Measurements from ENCODE around the gene SELENOW.

SELENOW gene

GRCh38 chr19:47805313-47805712, 26.8 kb downstream of the SELENOW start:
- Histone ChIP-seq H3K4me1 (ENCODE audit: insufficient read depth, low read length, poor library complexity, severe bottlenecking) (no peaks in the 10 kb centered on the region), H3F3A (ENCODE audit: low read depth) (no peaks in the 10 kb centered on the region), H3K9ac (ENCODE audit: low read depth, low read length, poor library complexity, severe bottlenecking) (no peak overlapping the region), H3K36me3 (ENCODE audit: insufficient read depth, low read length) (no peaks in the 10 kb centered on the region), H3K4me2 (ENCODE audit: low read depth, low read length, poor library complexity, severe bottlenecking) (no peak overlapping the region), H2AFZ (ENCODE audit: low read length) (no peak overlapping the region), H3K27me3 (ENCODE audit: insufficient read depth, low read length, poor library complexity, severe bottlenecking) (no peaks in the 10 kb centered on the region), H3K9me2 (replicated peaks; ENCODE audit: low read depth, low read length) (no peaks in the 10 kb centered on the region), H3K4me3 (ENCODE audit: low read length, poor library complexity, severe bottlenecking) (no peak overlapping the region), H4K20me1 (ENCODE audit: insufficient read depth, low read length, poor library complexity, severe bottlenecking) (no peaks in the 10 kb centered on the region), H3K79me2 (ENCODE audit: insufficient read depth, low read length) (no peaks in the 10 kb centered on the region), H3K9me3 (ENCODE audit: insufficient read depth, low read depth, low read length) (no peaks in the 10 kb centered on the region)
- TF ChIP-seq CTCF (conservative IDR thresholded peaks at IDR 0.05; ENCODE audit: low read length), result no peak
- TF ChIP-seq EZH2phosphoT487 (IDR thresholded peaks at IDR 0.05; ENCODE audit: borderline replicate concordance), result no peak

GRCh38 chr19:47806435-47806834, 27.9 kb downstream of the SELENOW start:
- H3K9ac ChIP-seq (ENCODE audit: low read depth, low read length, poor library complexity, severe bottlenecking), result no peak overlapping the region
- no peak overlapping the region for H3K4me2 ChIP-seq (ENCODE audit: low read depth, low read length, poor library complexity, severe bottlenecking)
- no peak for TF ChIP-seq EZH2phosphoT487 (IDR thresholded peaks at IDR 0.05; ENCODE audit: borderline replicate concordance)
- TF ChIP-seq CTCF (conservative IDR thresholded peaks at IDR 0.05; ENCODE audit: low read length), result no peak
- no peaks in the 10 kb centered on the region for H3K9me3 ChIP-seq (ENCODE audit: insufficient read depth, low read depth, low read length)
- no peaks in the 10 kb centered on the region for H3K4me1 ChIP-seq (ENCODE audit: insufficient read depth, low read length, poor library complexity, severe bottlenecking)
- no peaks in the 10 kb centered on the region for H3K36me3 ChIP-seq (ENCODE audit: insufficient read depth, low read length)
- no peaks in the 10 kb centered on the region for H3K79me2 ChIP-seq (ENCODE audit: insufficient read depth, low read length)
- no peaks in the 10 kb centered on the region for H3K9me2 ChIP-seq (replicated peaks; ENCODE audit: low read depth, low read length)
- no peaks in the 10 kb centered on the region for H3K27me3 ChIP-seq (ENCODE audit: insufficient read depth, low read length, poor library complexity, severe bottlenecking)
- H3F3A ChIP-seq (ENCODE audit: low read depth), result no peaks in the 10 kb centered on the region
- H4K20me1 ChIP-seq (ENCODE audit: insufficient read depth, low read length, poor library complexity, severe bottlenecking), result no peaks in the 10 kb centered on the region
- H2AFZ ChIP-seq (ENCODE audit: low read length), result no peak overlapping the region
- no peak overlapping the region for H3K4me3 ChIP-seq (ENCODE audit: low read length, poor library complexity, severe bottlenecking)

GRCh38 chr19:47813304-47813994, 34.9 kb downstream of the SELENOW start:
- Histone ChIP-seq H3K4me3 (ENCODE audit: low read length, poor library complexity, severe bottlenecking) (no peak overlapping the region), H3K36me3 (ENCODE audit: insufficient read depth, low read length) (no peaks in the 10 kb centered on the region), H3K9ac (ENCODE audit: low read depth, low read length, poor library complexity, severe bottlenecking) (no peak overlapping the region), H3K27me3 (ENCODE audit: insufficient read depth, low read length, poor library complexity, severe bottlenecking) (no peaks in the 10 kb centered on the region), H4K20me1 (ENCODE audit: insufficient read depth, low read length, poor library complexity, severe bottlenecking) (no peaks in the 10 kb centered on the region), H3K9me3 (ENCODE audit: insufficient read depth, low read depth, low read length) (no peaks in the 10 kb centered on the region), H3K79me2 (ENCODE audit: insufficient read depth, low read length) (no peaks in the 10 kb centered on the region), H3F3A (ENCODE audit: low read depth) (no peaks in the 10 kb centered on the region), H2AFZ (ENCODE audit: low read length) (no peak overlapping the region), H3K4me1 (ENCODE audit: insufficient read depth, low read length, poor library complexity, severe bottlenecking) (no peaks in the 10 kb centered on the region), H3K9me2 (replicated peaks; ENCODE audit: low read depth, low read length) (no peaks in the 10 kb centered on the region), H3K4me2 (ENCODE audit: low read depth, low read length, poor library complexity, severe bottlenecking) (no peak overlapping the region)
- no peak for TF ChIP-seq EZH2phosphoT487 (IDR thresholded peaks at IDR 0.05; ENCODE audit: borderline replicate concordance)
- TF ChIP-seq CTCF (conservative IDR thresholded peaks at IDR 0.05; ENCODE audit: low read length), result peak; percentile 63

Data from Loucy (cell line).